Measurements from ENCODE around the gene TBATA.

Gene TBATA

GRCh38 chr10:70751991-70752390 is 33.2 kb downstream of the TBATA start:
- Mint-ChIP-seq H3K4me3 (no peak overlapping the region), H3K9me3 (no peaks in the 10 kb centered on the region), H3K27me3 (no peaks in the 10 kb centered on the region), H3K36me3 (ENCODE audit: low read depth) (no peaks in the 10 kb centered on the region), H3K27ac (no peak overlapping the region), H3K4me1 (ENCODE audit: low read depth) (no peaks in the 10 kb centered on the region)
- DNase-seq: no peak

GRCh38 chr10:70751356-70751755 is 33.8 kb downstream of the TBATA start:
- no peaks in the 10 kb centered on the region for H3K27me3 Mint-ChIP-seq
- H3K4me3 Mint-ChIP-seq: no peak overlapping the region
- H3K36me3 Mint-ChIP-seq (ENCODE audit: low read depth): no peaks in the 10 kb centered on the region
- H3K27ac Mint-ChIP-seq: no peak overlapping the region
- H3K9me3 Mint-ChIP-seq: no peaks in the 10 kb centered on the region
- no peak for DNase-seq
- H3K4me1 Mint-ChIP-seq (ENCODE audit: low read depth): no peaks in the 10 kb centered on the region

- Mint-ChIP-seq H3K36me3 (ENCODE audit: low read depth) (no peaks in the 10 kb centered on the region), H3K4me1 (ENCODE audit: low read depth) (no peaks in the 10 kb centered on the region)
Measured at GRCh38 chr10:70750156-70750703, 34.9 kb downstream of the TBATA start.

GRCh38 chr10:70749756-70750155 is 35.4 kb downstream of the TBATA start:
- DNase-seq: no peak
- H3K4me3 Mint-ChIP-seq: no peak overlapping the region
- H3K36me3 Mint-ChIP-seq (ENCODE audit: low read depth): no peaks in the 10 kb centered on the region
- H3K9me3 Mint-ChIP-seq: no peaks in the 10 kb centered on the region
- H3K4me1 Mint-ChIP-seq (ENCODE audit: low read depth): no peaks in the 10 kb centered on the region
- H3K27ac Mint-ChIP-seq: no peak overlapping the region
- no peaks in the 10 kb centered on the region for H3K27me3 Mint-ChIP-seq

More at GRCh38 chr10:70750156-70750703, 34.9 kb downstream of the TBATA start:
- H3K9me3 Mint-ChIP-seq: no peaks in the 10 kb centered on the region
- no peak overlapping the region for H3K4me3 Mint-ChIP-seq
- DNase-seq: no peak
- no peaks in the 10 kb centered on the region for H3K27me3 Mint-ChIP-seq
- H3K27ac Mint-ChIP-seq: no peak overlapping the region

GRCh38 chr10:70748801-70749573 is 36.2 kb downstream of the TBATA start:
- H3K4me3 Mint-ChIP-seq: no peak overlapping the region
- H3K36me3 Mint-ChIP-seq (ENCODE audit: low read depth): no peaks in the 10 kb centered on the region

GRCh38 chr10:70748305-70748704 is 36.9 kb downstream of the TBATA start:
- no peak for DNase-seq
- Mint-ChIP-seq H3K27ac (no peak overlapping the region), H3K36me3 (ENCODE audit: low read depth) (no peaks in the 10 kb centered on the region), H3K27me3 (no peaks in the 10 kb centered on the region), H3K9me3 (no peaks in the 10 kb centered on the region), H3K4me1 (ENCODE audit: low read depth) (no peaks in the 10 kb centered on the region), H3K4me3 (no peak overlapping the region)

More at GRCh38 chr10:70748801-70749573, 36.2 kb downstream of the TBATA start:
- Mint-ChIP-seq H3K9me3 (no peaks in the 10 kb centered on the region), H3K4me1 (ENCODE audit: low read depth) (no peaks in the 10 kb centered on the region), H3K27me3 (no peaks in the 10 kb centered on the region), H3K27ac (no peak overlapping the region)
- no peak for DNase-seq

GRCh38 chr10:70747192-70747965 is 37.8 kb downstream of the TBATA start:
- Mint-ChIP-seq H3K9me3 (no peaks in the 10 kb centered on the region), H3K4me3 (no peak overlapping the region), H3K4me1 (ENCODE audit: low read depth) (peaks cover 5% of the 10 kb centered on the region), H3K27me3 (no peaks in the 10 kb centered on the region), H3K36me3 (ENCODE audit: low read depth) (no peaks in the 10 kb centered on the region), H3K27ac (no peak overlapping the region)
- DNase-seq: no peak

GRCh38 chr10:70745555-70745954 is 39.6 kb downstream of the TBATA start:
- H3K27ac Mint-ChIP-seq: no peak overlapping the region
- H3K4me1 Mint-ChIP-seq (ENCODE audit: low read depth): peaks cover 5% of the 10 kb centered on the region
- DNase-seq: no peak
- H3K9me3 Mint-ChIP-seq: no peaks in the 10 kb centered on the region
- H3K27me3 Mint-ChIP-seq: no peaks in the 10 kb centered on the region
- H3K36me3 Mint-ChIP-seq (ENCODE audit: low read depth): no peaks in the 10 kb centered on the region
- no peak overlapping the region for H3K4me3 Mint-ChIP-seq

GRCh38 chr10:70744617-70745143 is 40.5 kb downstream of the TBATA start:
- Mint-ChIP-seq H3K9me3 (no peaks in the 10 kb centered on the region), H3K27me3 (no peaks in the 10 kb centered on the region), H3K36me3 (ENCODE audit: low read depth) (no peaks in the 10 kb centered on the region), H3K4me1 (ENCODE audit: low read depth) (peaks cover 5% of the 10 kb centered on the region), H3K27ac (peak overlapping the region; percentile 29), H3K4me3 (no peak overlapping the region)
- no peak for DNase-seq

GRCh38 chr10:70743879-70744278 is 41.3 kb downstream of the TBATA start:
- DNase-seq: no peak
- peaks cover 5% of the 10 kb centered on the region for H3K4me1 Mint-ChIP-seq (ENCODE audit: low read depth)
- no peaks in the 10 kb centered on the region for H3K27me3 Mint-ChIP-seq
- no peak overlapping the region for H3K4me3 Mint-ChIP-seq
- H3K27ac Mint-ChIP-seq: no peak overlapping the region
- no peaks in the 10 kb centered on the region for H3K36me3 Mint-ChIP-seq (ENCODE audit: low read depth)
- no peaks in the 10 kb centered on the region for H3K9me3 Mint-ChIP-seq

- Mint-ChIP-seq H3K36me3 (ENCODE audit: low read depth) (no peaks in the 10 kb centered on the region), H3K4me1 (ENCODE audit: low read depth) (peaks cover 5% of the 10 kb centered on the region), H3K27me3 (no peaks in the 10 kb centered on the region), H3K27ac (no peak overlapping the region), H3K4me3 (no peak overlapping the region), H3K9me3 (no peaks in the 10 kb centered on the region)
- no peak for DNase-seq
Measured at GRCh38 chr10:70743430-70743788, 41.8 kb downstream of the TBATA start.

- no peaks in the 10 kb centered on the region for H3K9me3 Mint-ChIP-seq
- no peaks in the 10 kb centered on the region for H3K27me3 Mint-ChIP-seq
- peaks cover 5% of the 10 kb centered on the region for H3K4me1 Mint-ChIP-seq (ENCODE audit: low read depth)
- H3K4me3 Mint-ChIP-seq: no peak overlapping the region
- no peak for DNase-seq
- no peak overlapping the region for H3K27ac Mint-ChIP-seq
- H3K36me3 Mint-ChIP-seq (ENCODE audit: low read depth): no peaks in the 10 kb centered on the region
Measured at GRCh38 chr10:70742537-70743429, 42.4 kb downstream of the TBATA start.

GRCh38 chr10:70740406-70741288 is 44.5 kb downstream of the TBATA start:
- no peak overlapping the region for H3K4me3 Mint-ChIP-seq
- peaks cover 5% of the 10 kb centered on the region for H3K4me1 Mint-ChIP-seq (ENCODE audit: low read depth)
- DNase-seq: no peak
- H3K27ac Mint-ChIP-seq: no peak overlapping the region
- no peaks in the 10 kb centered on the region for H3K9me3 Mint-ChIP-seq
- H3K36me3 Mint-ChIP-seq (ENCODE audit: low read depth): no peaks in the 10 kb centered on the region
- H3K27me3 Mint-ChIP-seq: no peaks in the 10 kb centered on the region
